HL-60 (cell line): ENCODE measurements around the gene IPO5.
A peak's percentile ranks its signal among the peaks of the same experiment; 100 is the strongest.

Experiments used
- DNase-seq, 2 experiments: peaks; one replicate each; pipeline ENCODE4 v3.0.0-alpha.2; 2010 to 2020; ENCODE audit warnings: low read depth in 1 of 2, low spot score in 1 of 2
- H3K27ac ChIP-seq: fragments of 250-450 bp; sonication (Bioruptor Pico); replicated peaks from 2 replicates; pipeline ENCODE4 v1.5.1; 2020; ENCODE audit warnings: mild to moderate bottlenecking, moderate library complexity
- H3K27me3 ChIP-seq: fragments of 250-450 bp; sonication (Bioruptor Pico); 2 replicates; pipeline ENCODE4 v1.5.1; 2021; ENCODE audit warnings: mild to moderate bottlenecking, moderate library complexity; ENCODE audit not compliant: insufficient read depth, poor library complexity, severe bottlenecking
- H3K4me3 ChIP-seq: replicated peaks from 2 replicates; pipeline ENCODE4 v1.5.1; 2011; ENCODE audit warnings: mild to moderate bottlenecking, control low read depth, low read length; ENCODE audit not compliant: insufficient read depth
- GABPA ChIP-seq: IDR thresholded peaks from 2 replicates; pipeline ENCODE4 v1.6.1; 2012; ENCODE audit warnings: low read depth
- POLR2AphosphoS5 ChIP-seq: IDR thresholded peaks from 2 replicates; pipeline ENCODE4 v1.6.1; 2012; ENCODE audit warnings: low read depth
- SPI1 ChIP-seq: IDR thresholded peaks from 2 replicates; pipeline ENCODE4 v1.6.1; 2012; ENCODE audit warnings: low read depth, mild to moderate bottlenecking, borderline replicate concordance
- TF ChIP-seq, protein P1 (sequence below): IDR thresholded peaks from one replicate; pipeline ENCODE4 v1.5.1; 2011; ENCODE audit warnings: low read length, control low read depth, inconsistent platforms; ENCODE audit not compliant: insufficient read depth
- TF ChIP-seq, protein P2 (sequence below): IDR thresholded peaks from 2 replicates; pipeline ENCODE4 v1.6.1; 2012; ENCODE audit warnings: low read depth; ENCODE audit not compliant: insufficient replicate concordance

IPO5 gene

DNA sequence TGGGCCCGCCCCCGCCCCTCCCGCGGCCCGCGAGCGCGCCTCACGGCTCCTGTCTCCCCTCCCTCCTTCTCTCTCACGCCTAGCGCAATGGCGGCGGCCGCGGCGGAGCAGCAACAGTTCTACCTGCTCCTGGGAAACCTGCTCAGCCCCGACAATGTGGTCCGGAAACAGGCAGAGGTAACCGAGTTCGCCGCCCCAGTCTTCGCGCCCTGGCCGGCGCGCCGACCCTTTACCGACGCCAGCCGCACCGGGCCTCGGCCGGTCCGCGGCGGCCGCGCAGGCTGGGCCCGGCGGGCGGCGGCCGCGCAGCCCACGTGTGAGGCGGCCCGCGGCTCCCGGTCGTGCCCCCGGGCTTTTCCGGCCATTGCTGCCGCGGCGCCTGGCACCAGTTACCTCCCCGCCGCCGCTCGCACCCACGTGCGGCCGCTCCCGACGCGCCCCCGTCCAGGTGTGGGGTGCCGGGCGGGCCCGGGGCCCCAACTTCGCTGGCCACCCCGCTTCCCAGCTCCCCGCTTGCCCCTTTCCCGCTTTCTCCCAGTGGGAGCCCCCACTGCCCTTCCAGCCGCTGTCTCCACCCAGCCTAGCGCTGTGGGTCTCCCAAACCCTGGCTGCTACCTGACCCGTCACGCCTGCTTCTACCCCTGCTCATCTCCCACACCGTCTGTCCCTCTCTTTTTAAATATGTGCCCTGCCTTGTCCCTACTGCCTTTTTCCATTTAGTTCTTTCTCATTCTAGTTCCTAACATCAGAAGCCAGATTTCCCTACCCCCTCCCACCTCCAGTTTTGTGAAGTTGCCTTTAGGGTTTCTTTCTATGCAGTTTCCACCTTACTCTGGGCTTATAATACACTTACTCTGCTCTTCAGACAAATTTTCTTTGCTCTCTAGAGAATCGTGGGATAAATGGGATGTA is 23.4 kb downstream of the IPO5 start:
- DNase-seq = no peak
- Histone ChIP-seq H3K27me3 (no peaks in the 10 kb centered on the region), H3K27ac (peak overlapping the region; percentile 84), H3K4me3 (peak overlapping the region; percentile 74)
- TF ChIP-seq POLR2AphosphoS5 = 0 out of 2 replicates have a peak, but pooled peaks have one; percentile 5
- TF ChIP-seq, protein P1, sequence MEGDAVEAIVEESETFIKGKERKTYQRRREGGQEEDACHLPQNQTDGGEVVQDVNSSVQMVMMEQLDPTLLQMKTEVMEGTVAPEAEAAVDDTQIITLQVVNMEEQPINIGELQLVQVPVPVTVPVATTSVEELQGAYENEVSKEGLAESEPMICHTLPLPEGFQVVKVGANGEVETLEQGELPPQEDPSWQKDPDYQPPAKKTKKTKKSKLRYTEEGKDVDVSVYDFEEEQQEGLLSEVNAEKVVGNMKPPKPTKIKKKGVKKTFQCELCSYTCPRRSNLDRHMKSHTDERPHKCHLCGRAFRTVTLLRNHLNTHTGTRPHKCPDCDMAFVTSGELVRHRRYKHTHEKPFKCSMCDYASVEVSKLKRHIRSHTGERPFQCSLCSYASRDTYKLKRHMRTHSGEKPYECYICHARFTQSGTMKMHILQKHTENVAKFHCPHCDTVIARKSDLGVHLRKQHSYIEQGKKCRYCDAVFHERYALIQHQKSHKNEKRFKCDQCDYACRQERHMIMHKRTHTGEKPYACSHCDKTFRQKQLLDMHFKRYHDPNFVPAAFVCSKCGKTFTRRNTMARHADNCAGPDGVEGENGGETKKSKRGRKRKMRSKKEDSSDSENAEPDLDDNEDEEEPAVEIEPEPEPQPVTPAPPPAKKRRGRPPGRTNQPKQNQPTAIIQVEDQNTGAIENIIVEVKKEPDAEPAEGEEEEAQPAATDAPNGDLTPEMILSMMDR = no peak

DNA sequence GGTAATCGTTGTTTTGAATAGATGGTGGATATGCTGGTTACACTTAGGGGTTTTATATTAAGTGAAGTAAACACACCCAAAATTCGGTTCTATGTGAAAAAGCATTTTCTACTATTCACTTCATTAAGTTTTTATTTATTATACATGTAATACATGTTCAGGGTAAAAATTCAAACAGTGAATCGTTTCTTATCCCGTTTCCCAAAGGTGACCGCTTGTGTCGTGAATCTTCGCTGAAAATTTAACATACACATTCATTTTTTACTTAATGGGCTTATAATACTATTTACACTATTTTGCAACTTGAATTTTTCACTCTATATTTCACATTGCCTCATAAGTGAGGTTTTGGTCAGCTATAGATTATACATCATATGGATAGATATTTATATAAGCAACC is 24.5 kb downstream of the IPO5 start:
- Histone ChIP-seq H3K4me3 (peak overlapping the region; percentile 74), H3K27me3 (no peaks in the 10 kb centered on the region), H3K27ac (peak overlapping the region; percentile 84)
- no peak for DNase-seq
- TF ChIP-seq, protein P1 = no peak
- no peak for TF ChIP-seq SPI1
- TF ChIP-seq, protein P2, sequence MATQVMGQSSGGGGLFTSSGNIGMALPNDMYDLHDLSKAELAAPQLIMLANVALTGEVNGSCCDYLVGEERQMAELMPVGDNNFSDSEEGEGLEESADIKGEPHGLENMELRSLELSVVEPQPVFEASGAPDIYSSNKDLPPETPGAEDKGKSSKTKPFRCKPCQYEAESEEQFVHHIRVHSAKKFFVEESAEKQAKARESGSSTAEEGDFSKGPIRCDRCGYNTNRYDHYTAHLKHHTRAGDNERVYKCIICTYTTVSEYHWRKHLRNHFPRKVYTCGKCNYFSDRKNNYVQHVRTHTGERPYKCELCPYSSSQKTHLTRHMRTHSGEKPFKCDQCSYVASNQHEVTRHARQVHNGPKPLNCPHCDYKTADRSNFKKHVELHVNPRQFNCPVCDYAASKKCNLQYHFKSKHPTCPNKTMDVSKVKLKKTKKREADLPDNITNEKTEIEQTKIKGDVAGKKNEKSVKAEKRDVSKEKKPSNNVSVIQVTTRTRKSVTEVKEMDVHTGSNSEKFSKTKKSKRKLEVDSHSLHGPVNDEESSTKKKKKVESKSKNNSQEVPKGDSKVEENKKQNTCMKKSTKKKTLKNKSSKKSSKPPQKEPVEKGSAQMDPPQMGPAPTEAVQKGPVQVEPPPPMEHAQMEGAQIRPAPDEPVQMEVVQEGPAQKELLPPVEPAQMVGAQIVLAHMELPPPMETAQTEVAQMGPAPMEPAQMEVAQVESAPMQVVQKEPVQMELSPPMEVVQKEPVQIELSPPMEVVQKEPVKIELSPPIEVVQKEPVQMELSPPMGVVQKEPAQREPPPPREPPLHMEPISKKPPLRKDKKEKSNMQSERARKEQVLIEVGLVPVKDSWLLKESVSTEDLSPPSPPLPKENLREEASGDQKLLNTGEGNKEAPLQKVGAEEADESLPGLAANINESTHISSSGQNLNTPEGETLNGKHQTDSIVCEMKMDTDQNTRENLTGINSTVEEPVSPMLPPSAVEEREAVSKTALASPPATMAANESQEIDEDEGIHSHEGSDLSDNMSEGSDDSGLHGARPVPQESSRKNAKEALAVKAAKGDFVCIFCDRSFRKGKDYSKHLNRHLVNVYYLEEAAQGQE = no peak
- TF ChIP-seq POLR2AphosphoS5 = no peak
- no peak for TF ChIP-seq GABPA

DNA sequence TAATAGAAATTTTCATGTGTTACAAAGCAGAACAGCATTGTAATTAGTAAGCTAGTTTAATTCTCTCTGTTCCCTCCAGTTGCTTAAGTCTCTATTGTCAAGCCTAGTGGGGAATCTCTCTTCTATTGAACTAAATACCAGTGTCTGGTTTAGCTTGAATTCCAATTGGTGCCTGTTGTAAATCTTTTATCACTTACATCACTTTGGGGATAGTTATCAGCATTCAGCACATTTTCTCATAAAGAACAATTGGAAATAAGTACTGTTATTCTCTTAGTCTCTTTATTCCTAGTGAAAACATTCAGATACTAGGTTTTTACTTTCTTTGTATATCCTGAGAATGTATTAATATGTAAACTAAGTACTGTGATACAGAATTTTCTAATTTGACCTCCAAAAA is 25.2 kb downstream of the IPO5 start:
- no peaks in the 10 kb centered on the region for H3K27me3 ChIP-seq
- TF ChIP-seq POLR2AphosphoS5 (no peak), SPI1 (no peak), GABPA (no peak)
- TF ChIP-seq, protein P2 = no peak
- TF ChIP-seq, protein P1 = no peak
- H3K4me3 ChIP-seq = peak overlapping the region; percentile 74; the same call in 1 of the 2 replicates
- H3K27ac ChIP-seq = no peak overlapping the region
- DNase-seq = no peak
